Activated naive CD8-positive, alpha-beta T cell treated with anti-CD3 and anti-CD28 coated beads, Interleukin-2, amount 50 U/mL, for 16 hours (primary cell): Measurements from ENCODE around the gene KHK.

Experiments used
- DNase-seq: peaks from one replicate; pipeline ENCODE4 v3.0.0-alpha.2; 2020; ENCODE audit warnings: low read depth, low spot score

Gene KHK

DNA sequence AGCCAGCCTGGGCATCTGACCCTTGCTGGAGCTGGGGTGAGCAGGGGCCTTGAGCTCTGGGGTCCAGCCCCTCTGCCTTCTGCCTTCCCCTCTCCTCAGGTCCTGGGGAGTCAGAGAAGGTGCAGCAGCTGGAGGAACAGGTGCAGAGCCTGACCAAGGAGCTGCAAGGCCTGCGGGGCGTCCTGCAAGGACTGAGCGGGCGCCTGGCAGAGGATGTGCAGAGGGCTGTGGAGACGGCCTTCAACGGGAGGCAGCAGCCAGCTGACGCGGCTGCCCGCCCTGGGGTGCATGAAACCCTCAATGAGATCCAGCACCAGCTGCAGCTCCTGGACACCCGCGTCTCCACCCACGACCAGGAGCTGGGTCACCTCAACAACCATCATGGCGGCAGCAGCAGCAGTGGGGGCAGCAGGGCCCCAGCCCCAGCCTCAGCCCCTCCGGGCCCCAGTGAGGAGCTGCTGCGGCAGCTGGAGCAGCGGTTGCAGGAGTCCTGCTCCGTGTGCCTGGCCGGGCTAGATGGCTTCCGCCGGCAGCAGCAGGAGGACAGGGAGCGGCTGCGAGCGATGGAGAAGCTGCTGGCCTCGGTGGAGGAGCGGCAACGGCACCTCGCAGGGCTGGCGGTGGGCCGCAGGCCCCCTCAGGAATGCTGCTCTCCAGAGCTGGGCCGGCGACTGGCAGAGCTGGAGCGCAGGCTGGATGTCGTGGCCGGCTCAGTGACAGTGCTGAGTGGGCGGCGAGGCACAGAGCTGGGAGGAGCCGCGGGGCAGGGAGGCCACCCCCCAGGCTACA is 4.4 kb upstream of the KHK start:
- DNase-seq, result no peak

DNA sequence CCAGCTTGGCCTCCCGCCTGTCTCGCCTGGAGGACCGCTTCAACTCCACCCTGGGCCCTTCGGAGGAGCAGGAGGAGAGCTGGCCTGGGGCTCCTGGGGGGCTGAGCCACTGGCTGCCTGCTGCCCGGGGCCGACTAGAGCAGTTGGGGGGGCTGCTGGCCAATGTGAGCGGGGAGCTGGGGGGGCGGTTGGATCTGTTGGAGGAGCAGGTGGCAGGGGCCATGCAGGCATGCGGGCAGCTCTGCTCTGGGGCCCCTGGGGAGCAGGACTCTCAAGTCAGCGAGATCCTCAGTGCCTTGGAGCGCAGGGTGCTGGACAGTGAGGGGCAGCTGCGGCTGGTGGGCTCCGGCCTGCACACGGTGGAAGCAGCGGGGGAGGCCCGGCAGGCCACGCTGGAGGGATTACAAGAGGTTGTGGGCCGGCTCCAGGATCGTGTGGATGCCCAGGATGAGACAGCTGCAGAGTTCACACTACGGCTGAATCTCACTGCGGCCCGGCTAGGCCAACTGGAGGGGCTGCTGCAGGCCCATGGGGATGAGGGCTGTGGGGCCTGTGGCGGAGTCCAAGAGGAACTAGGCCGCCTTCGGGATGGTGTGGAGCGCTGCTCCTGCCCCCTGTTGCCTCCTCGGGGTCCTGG is 3.7 kb upstream of the KHK start:
- DNase-seq, result no peak

DNA sequence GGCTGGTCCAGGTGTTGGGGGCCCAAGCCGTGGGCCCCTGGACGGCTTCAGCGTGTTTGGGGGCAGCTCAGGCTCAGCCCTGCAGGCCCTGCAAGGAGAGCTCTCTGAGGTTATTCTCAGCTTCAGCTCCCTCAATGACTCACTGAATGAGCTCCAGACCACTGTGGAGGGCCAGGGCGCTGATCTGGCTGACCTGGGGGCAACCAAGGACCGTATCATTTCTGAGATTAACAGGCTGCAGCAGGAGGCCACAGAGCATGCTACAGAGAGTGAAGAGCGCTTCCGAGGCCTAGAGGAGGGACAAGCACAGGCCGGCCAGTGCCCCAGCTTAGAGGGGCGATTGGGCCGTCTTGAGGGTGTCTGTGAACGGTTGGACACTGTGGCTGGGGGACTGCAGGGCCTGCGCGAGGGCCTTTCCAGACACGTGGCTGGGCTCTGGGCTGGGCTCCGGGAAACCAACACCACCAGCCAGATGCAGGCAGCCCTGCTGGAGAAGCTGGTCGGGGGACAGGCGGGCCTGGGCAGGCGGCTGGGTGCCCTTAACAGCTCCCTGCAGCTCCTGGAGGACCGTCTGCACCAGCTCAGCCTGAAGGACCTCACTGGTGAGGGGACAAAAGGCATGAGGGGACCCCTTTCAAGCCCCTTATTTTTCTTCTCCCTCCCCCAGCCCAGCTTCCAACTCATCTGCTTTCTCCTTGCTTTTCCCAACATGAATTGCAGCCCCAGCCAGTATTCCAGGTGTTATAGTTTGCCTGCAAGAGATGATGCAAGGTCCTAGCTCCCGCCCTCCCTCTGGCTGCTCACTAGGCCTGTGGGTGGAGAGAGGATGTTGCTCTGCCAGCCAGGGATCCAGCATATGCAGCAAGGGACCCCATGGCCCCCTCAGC is 2.9 kb upstream of the KHK start:
- DNase-seq, result no peak

DNA sequence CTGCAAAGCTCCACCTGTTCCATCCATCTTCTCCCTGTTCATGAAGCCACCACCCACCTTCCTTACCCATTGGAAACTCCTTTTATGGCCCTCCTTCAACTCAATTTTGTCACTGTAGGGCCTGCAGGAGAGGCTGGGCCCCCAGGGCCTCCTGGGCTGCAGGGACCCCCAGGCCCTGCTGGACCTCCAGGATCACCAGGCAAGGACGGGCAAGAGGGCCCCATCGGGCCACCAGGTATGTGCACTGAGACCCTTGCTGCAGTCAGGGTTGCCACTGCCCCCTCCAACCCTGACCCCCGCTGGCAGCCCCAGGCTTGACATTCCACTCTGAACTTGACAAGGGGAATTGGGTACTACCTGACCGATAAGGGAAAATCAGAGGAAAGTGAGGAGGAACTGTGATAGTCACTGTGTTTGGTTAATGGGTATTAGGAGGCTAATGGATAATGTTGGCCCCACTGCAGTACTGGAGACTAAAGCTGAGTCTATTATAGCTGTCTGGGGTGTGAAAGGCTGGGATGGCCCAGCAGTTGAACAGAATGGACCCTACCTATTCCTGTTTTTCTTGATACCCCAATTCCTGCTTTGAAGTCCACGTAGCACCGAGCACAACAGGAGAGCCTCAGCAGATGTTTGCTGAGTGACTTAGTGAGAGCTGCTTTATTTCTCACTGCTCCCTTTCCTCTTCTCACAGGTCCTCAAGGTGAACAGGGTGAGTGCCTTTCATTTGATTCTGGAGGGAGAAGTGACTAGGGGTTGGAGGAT is 2.1 kb upstream of the KHK start:
- no peak for DNase-seq

DNA sequence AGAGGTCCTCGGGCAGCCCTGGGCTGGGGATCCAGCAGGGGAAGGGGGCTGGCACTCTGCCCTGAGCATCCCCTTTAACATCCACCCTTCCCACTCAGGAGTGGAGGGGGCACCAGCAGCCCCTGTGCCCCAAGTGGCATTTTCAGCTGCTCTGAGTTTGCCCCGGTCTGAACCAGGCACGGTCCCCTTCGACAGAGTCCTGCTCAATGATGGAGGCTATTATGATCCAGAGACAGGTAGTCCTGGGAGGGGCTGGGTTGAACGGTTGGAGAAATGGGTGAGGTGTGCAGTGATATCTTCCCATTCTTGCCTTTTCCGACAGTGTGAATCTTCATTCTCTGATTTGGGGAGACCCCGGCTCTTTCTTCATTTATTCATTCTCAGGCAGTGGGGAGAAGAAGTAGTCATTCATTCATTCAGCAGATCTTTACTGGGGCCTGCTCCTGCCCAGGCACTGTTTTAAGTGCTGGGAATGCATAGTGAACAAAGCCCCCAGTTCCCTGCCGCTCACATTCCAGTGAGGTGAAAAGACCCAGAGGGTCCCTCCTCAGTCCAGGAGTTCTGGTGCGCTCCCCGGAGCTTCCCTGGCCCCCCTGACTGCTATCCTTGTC is 1.4 kb upstream of the KHK start:
- no peak for DNase-seq

DNA sequence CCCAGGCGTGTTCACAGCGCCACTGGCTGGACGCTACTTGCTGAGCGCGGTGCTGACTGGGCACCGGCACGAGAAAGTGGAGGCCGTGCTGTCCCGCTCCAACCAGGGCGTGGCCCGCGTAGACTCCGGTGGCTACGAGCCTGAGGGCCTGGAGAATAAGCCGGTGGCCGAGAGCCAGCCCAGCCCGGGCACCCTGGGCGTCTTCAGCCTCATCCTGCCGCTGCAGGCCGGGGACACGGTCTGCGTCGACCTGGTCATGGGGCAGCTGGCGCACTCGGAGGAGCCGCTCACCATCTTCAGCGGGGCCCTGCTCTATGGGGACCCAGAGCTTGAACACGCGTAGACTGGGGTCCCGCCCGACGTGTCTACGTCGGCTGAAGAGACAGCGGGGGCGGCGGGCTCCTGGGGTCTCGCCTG is 891 bp upstream of the KHK start:
- no peak for DNase-seq

DNA sequence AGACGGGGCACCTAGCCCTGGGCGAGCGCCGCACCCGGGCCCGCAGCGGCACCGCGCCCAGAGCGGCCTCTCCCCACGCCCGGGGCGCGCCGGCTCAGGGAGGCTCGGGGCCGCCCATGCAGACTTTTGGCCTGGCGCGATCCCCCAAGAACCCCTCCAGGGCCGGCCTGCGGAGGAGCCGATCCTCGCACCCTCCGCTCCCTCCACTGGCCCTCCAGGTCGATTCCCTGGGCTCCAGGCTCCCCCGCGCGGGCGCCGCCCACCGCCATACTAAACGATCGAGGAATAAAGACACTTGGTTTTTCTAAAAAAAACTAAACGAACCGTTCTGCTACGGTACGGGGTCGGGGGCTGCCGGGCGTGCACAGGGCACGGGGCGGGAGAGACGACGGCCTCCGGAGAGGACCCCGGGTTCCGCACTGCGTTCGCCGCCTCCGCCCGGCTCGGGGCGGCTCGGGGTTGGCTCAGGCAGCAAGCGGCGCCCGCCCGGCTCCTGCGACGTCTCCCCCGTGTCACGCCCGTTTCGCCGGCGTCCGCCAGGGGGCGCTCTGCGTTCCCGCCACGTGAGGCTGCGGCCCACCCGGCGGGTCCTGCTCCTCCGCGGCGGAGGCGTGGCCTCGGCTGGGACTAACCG is 365 bp upstream of the KHK start:
- peak; percentile 97 for DNase-seq

DNA sequence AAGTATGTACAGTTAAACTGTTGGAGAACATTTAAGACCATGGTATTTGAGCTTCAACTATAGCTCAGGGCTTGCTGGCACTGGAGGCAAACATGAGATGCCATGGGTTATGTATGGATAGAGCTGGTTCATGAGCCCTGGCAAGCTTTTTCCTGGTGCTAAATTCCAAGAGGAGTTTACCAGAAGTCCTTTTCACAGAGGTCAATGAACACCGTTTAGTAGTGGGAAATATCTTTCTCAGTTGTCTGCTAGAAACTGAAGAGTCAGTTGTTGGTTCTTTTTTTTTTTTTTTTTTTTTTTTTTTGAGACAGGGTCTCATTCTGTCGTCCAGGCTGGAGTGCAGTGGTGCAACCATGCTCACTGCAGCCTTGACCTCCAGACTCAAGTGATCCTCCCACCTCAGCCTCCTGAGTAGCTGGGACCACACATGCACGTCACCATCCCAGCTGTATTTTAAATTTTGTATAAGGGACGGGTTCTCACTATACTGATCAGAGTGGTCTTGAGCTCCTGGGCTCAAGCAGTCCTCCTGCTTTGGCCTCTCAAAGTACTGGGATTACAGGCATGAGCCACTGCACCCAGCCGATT is 1.3 kb downstream of the KHK start:
- no peak for DNase-seq

DNA sequence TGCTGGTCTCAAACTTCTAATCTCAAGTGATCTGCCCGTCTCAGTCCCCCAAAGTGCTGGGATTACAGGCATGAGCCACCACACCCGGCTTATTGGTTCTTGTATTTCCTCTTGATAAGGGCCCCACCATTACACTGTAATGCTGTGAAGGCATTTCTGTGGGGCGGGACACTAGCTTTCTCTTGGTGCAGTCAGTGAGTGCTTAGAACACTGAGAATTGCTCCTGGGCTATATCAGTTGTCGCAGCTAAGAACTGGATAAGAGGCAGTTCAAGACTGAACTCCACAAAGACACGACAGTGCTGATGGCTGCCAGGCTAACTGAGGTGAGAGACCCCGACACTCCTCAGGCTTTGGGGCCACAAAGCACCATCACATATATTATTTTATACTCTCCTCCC is 2.1 kb downstream of the KHK start:
- no peak for DNase-seq

DNA sequence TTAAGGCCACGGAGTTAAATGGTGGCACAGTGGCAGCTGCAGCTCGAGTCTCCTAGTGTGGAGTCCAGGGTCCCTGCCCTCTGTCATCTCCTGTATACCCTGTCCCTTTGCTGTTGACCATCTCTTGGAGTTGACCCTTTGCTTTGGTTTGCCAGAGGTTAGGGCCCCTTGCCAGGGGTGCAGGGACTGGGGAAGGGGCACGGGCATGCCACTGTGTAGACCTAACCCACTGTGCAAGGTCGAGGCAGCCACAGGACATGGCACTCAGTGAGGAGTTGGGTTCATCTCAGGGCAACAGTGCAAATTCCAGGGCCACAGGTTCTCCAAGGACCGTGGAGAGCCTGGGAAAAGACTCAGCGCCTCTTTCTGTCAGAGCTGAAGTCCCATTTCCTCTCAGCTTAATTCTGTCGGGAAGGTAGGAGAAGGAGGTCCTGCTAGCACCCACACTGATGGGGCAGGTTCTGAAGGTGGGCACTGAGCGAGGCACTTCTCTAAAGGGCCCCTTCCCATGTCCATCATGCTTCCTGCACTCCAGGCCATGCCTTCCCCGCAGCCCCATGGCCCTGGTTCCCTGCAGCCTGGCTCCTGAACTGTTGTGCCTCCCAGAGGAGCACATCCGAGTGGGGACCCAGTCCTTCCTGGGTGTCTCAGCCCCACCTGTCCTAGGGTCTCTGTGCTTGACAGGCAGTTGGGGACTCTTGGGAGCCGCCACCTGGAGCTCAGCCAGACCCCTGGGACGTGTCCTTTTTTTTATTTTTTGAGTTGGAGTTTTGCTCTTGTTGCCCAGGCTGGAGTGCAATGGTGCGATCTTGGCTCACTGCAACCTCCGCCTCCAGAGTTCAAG is 2.8 kb downstream of the KHK start:
- DNase-seq, result no peak

DNA sequence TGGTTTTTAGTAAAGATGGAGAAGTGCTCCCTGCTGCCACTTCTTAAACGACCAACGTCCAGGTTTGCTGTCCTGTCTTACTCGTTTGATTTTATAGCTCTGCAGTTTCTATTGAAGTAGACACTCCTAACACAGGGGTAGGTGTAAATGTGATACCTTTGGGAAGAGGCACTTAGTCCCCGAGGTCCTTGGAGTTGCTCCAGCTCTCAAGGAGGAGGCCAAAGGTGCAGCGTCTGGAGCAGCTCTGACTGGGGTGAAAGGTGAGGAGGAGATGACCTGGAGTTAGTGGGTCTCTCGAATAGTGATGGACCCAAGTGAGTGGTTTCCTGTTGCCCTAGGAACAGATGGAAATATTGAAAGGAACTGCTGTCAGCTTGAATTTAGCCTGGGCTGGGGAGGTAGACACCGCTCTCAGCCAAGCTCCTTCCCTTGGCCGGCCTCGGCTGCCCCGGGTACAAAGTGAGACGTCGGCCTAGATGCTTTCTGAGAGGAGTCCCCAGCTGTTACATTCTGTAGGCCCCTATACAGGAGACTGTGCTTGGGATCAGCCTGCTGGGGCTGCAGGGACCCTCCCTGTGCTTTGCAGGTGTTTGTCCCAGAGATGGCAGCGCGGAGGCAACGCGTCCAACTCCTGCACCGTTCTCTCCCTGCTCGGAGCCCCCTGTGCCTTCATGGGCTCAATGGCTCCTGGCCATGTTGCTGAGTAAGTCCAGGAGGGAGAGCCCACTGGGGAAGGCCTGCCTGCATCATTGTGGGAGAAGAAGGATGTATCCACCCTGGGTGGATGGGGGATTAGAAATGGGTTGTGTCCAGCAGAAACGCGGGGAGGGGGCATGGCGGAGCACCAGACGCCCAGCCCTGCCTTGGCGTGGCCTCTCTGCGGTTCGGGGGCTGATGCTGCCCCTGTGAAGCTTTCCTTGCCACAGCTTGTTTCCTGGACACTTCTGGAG is 5.4 kb downstream of the KHK start:
- no peak for DNase-seq

DNA sequence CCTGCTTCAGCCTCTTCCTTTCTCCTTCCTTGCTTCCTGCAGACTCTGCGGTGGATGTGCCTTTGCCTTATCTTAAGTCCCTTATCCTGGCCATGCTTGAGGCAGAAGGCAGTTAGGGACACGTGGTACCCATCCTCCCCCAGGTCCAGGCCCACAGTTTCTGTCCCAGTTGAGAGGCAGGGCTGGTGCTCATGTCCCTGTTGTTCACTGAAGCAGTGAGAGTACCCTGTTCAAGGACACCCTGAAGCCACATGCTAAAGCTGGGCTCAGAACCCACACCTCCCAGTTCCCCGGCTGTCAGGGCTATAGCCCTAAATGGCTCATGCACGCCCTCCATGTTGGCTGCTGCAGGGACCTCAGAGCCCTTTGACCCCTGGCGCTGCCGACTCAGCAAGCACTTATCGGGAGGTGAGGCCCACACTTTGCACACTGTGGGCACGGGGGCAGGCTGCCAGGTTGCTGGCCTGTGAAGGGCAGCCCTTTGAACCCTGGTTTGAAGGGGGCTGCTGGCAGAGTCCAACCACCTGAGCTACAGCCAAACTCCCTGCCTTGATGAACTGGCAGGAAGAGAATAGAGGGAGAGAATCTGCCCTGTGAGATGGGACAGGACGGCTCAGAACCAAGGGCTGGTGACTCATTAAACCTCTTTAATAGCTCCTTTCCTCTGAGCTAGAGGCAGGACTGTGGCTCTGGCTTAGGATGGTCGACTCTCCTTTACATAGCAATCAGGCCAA is 6.3 kb downstream of the KHK start:
- DNase-seq, result no peak

DNA sequence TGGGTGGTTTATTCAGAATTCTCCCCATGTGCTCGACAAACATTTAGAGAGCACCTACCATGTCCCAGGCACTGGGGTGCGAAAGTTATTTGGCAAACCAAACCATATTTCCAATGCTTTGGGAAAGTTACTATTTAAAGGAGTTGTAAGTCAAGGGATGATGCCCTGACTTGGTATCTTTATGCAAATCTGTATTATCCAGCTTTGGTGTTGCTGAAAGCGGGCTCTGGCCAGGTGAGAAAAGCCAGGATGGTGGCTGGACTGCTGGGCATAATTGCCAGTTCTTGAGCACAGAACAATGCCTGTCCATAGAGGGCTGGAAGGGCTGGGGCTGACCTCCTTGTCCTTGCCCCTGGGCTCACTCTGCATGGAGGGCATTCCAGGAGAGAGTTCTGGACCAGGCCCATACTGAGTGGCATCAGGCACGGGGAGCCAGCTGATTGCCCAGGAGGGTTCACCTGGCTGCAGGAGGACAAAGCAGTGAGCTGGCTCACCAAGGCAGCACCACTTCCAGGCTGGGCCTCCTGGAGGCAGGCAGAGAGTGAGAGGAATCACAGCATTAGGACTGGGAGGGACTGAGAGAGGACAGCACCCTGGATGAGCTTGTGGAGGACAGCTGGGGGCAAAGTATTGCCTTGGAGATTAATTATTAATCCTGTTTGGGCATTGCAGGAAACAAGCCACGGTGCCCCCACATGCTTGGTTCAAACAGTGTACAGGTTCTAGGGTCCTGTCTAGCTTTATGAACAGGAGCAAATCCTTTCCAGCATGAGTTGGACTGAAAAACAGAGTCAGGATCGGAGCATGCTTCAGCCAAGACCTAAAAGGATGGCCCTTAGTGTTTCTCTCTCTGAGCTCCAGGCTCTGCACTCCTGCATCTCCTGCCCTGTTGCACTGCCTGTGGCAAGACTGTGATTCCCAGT is 7.1 kb downstream of the KHK start:
- DNase-seq, result no peak

DNA sequence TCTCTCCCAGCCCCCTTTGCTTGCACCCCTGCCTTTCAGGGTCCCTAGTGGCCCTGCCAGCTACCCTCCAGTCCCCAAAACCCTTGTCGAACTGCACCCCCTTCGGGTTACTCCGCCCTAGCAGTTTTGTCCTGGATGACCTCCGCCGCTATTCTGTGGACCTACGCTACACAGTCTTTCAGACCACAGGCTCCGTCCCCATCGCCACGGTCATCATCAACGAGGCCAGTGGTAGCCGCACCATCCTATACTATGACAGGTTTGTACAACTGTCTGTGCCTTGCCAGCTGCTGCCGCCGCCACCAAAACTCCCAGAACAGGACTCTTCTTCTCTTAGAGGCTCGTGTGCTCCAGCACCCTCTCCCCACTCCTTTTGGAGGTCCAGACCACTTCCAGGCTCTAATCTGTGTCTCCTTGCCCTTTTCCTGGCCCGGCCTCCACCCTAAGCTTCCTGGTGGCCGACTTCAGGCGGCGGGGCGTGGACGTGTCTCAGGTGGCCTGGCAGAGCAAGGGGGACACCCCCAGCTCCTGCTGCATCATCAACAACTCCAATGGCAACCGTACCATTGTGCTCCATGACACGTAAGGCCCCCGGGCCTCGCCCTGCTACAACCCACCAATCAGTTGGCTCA is 7.9 kb downstream of the KHK start:
- no peak for DNase-seq

DNA sequence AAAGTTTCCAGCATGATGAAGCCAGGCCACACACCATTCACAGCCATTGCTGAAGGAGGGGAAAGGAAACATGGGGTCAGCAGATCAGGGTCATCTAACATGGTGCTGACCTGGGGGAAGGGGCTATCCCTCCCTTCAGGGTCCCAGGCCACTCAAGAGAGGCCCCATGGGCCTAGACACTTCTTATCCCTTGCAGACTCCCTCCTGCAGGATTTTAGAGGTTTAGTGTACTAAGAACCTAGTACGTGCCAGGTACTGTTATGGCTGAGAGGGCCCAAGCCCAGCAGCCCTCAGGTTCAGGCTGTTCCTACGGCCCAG is 8.8 kb downstream of the KHK start:
- DNase-seq, result no peak
